Stomach (tissue), 9 donors: ENCODE measurements around the gene ETV1. TPM values are rescaled to one million over a fixed set of nuclear protein-coding genes. Genes with fewer than 3 reads are reported as not detected.

Source experiments
- DNase-seq, 2 donors: peaks; one replicate each; pipeline versions ENCODE4 v3.0.0 to v3.0.0-alpha.2; 2013 to 2019
- H3K27ac ChIP-seq, 5 donors: fragments of 200-600 bp in 4 of 5; sonication (generic) in 4 of 5; one replicate each; pipeline ENCODE4 v1.5.1; 2013 to 2019; ENCODE audit warnings: mild to moderate bottlenecking in 1 of 5, moderate library complexity in 1 of 5
- H3K27me3 ChIP-seq, 3 donors: fragments of 200-600 bp; sonication (generic); one replicate each; pipeline ENCODE4 v1.5.1; 2017 to 2019; ENCODE audit warnings: mixed run types in 1 of 3
- H3K36me3 ChIP-seq, 4 donors: fragments of 200-600 bp; sonication (generic); 1 replicate in 3 of 4; 2 replicates in 1 of 4; pipeline ENCODE4 v1.5.1; 2016 to 2019
- H3K4me1 ChIP-seq, 4 donors: fragments of 200-600 bp; sonication (generic); one replicate each; pipeline ENCODE4 v1.5.1; 2016 to 2019
- H3K4me3 ChIP-seq, 4 donors: fragments of 200-600 bp; sonication (generic) in 3 of 4; one replicate each; pipeline ENCODE4 v1.5.1; 2016 to 2019; ENCODE audit warnings: mild to moderate bottlenecking in 1 of 4
- H3K9me3 ChIP-seq, 4 donors: fragments of 200-600 bp; sonication (generic); one replicate each; pipeline ENCODE4 v1.5.1; 2016 to 2019
- EP300 ChIP-seq: sonication (generic); formaldehyde crosslinking; IDR thresholded peaks from one replicate; pipeline ENCODE4 v1.6.1; 2017; ENCODE audit warnings: antibody characterized with exemption
- POLR2A ChIP-seq, 4 donors: fragments of 450-650 bp; IDR thresholded peaks; one replicate each; pipeline ENCODE4 v1.6.1; 2016; ENCODE audit warnings: antibody characterized with exemption in 4 of 4, control low read depth in 2 of 4, mild to moderate bottlenecking in 1 of 4, moderate library complexity in 1 of 4
- POLR2AphosphoS5 ChIP-seq, 3 donors: sonication (generic); formaldehyde crosslinking; IDR thresholded peaks; one replicate each; pipeline ENCODE4 v1.6.1; 2016; ENCODE audit warnings: antibody characterized with exemption in 3 of 3
- WGBS, 5 donors: extraction: QIAGEN DNeasy Blood & Tissue Kit in 3 of 5; methylation state at CpG; one replicate each; pipeline versions ENCODE4 v1.1.5 to v1.1.7; 2013 to 2018; 5-methylcytosine and 5-hydroxymethylcytosine counted together
- intact Hi-C: fragments of 100-400 bp; cut with DNase I; formaldehyde crosslinking; loops from one replicate; pipeline ENCODE4 v1.15.1; 2023; ENCODE audit warnings: low total_unique reads
- polyA plus RNA-seq, 3 donors: library from polyadenylated mRNA; stranded (reverse); fragments of 200-250 nt; gene quantifications; one replicate each; pipeline ENCODE4 v1.2.3, GENCODE V29; 2013
- total RNA-seq, 5 donors: library from RNA; depleted of rRNA; stranded (reverse); fragments of >200 nt; gene quantifications; one replicate each; pipeline versions ENCODE4 v1.1.0 to v1.2.3, GENCODE V29; 2014 to 2016
- TF ChIP-seq, protein P1 (sequence below), 7 experiments: fragments of 450-650 bp in 4 of 7; fragments of 200-600 bp in 3 of 7; sonication (generic) in 3 of 7; IDR thresholded peaks; one replicate each; pipeline ENCODE4 v1.5.1; 2016 to 2019; ENCODE audit warnings: antibody characterized with exemption in 7 of 7, control low read depth in 2 of 7, mild to moderate bottlenecking in 1 of 7
- donor health status: healthy with polysubstance abuse.
- donor health status: Bipolar disorder and iron deficiency.
- donor health status: healthy.

ETV1 gene
- total and polyA plus RNA-seq, 8 donors: 0.29 to 17.6 (median 1.3) TPM

DNA sequence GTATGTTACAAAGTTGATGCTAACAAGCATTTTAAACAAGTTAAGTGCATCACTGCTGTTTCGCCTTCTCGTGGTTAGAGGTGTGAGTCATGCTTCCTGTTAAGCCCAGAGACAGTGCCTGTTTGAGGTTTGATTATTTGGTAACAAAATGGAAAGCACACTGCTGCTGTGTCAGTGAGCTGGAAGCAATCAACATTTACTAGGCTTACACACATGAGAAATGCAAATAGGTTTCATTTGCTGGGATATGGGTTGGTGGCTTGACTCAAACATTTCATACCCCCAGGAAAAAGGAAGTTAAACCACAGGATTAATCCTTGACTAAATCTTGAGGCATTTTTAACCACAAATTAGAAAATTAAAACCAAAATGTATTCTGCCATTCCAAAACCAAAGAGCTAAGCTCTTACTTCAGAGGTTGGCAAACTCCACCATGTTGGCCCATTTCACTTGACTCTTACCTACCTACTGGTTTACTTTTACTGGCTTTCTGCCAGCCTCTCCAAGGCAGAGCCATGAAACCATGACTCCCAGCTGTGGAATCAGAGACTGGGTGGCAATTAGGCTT, 139.2 kb downstream of the ETV1 start:
- TF ChIP-seq POLR2AphosphoS5 (IDR thresholded peaks at IDR 0.05): peak in 2 of 3 donors; percentile 16 to 54
- TF ChIP-seq, protein P1, sequence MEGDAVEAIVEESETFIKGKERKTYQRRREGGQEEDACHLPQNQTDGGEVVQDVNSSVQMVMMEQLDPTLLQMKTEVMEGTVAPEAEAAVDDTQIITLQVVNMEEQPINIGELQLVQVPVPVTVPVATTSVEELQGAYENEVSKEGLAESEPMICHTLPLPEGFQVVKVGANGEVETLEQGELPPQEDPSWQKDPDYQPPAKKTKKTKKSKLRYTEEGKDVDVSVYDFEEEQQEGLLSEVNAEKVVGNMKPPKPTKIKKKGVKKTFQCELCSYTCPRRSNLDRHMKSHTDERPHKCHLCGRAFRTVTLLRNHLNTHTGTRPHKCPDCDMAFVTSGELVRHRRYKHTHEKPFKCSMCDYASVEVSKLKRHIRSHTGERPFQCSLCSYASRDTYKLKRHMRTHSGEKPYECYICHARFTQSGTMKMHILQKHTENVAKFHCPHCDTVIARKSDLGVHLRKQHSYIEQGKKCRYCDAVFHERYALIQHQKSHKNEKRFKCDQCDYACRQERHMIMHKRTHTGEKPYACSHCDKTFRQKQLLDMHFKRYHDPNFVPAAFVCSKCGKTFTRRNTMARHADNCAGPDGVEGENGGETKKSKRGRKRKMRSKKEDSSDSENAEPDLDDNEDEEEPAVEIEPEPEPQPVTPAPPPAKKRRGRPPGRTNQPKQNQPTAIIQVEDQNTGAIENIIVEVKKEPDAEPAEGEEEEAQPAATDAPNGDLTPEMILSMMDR (IDR thresholded peaks at IDR 0.05): no peak
- 6 to 49% (median 28%) methylated on average over 2 of the region's 2 CpGs for WGBS, 5 donors
- intact Hi-C loops: no loop called here
- Histone ChIP-seq H3K9me3 (no peaks in the 10 kb centered on the region), H3K4me1 (peaks cover 0 to 10% (median 0%) of the 10 kb centered on the region in 4 donors), H3K27me3 (no peaks in the 10 kb centered on the region), H3K4me3 (no peak overlapping the region), H3K27ac (peak overlapping the region in 4 of 5 donors; percentile 4 to 52 (median 32)), H3K36me3 (no peaks in the 10 kb centered on the region)
- DNase-seq: peak in 1 of 2 donors; percentile 70

DNA sequence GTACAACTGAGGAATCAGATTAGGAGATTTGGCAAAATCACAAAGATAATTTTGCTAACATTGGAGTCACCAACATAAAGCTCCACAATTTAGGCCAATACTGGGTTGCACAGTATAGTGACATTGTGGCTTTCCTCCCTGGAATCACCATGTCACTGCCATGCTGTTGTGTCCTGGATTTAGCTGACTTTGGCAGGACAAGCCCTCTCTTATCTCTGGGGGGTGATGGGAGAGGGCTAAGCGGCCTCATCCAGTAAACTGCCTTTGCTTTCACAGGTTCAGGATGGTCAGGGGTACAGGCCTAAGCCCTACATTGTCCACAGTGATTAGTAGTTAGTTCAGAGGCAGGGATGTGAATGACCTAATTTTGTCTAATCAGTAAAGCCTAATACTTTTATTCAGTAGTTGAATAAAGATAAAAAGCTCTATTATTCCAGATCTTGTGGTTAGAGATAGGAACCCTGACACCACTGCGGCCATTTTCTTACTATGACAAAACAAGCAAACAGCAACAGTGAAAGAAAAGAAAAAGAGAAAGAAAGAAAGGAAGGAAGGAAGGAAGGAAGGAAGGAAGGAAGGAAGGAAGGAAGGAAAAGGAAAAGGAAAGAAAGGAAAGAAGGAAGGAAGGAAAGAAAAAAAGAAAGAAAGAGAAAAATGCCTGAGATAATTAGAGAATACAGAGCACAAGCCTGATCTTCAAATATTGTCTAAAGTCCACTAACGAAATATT, 140.1 kb downstream of the ETV1 start:
- no peak for DNase-seq
- no peaks in the 10 kb centered on the region for H3K27me3 ChIP-seq
- peaks cover 0 to 10% (median 0%) of the 10 kb centered on the region in 4 donors for H3K4me1 ChIP-seq
- H3K27ac ChIP-seq: peak overlapping the region in 3 of 5 donors; percentile 4 to 52 (median 17)
- H3K9me3 ChIP-seq: no peaks in the 10 kb centered on the region
- no peaks in the 10 kb centered on the region for H3K36me3 ChIP-seq
- WGBS, 5 donors: 65 to 76% (median 75%) methylated on average over 3 of the region's 3 CpGs
- intact Hi-C loops: no loop called here
- H3K4me3 ChIP-seq: no peak overlapping the region
- no peak for TF ChIP-seq POLR2AphosphoS5 (IDR thresholded peaks at IDR 0.05)
- no peak for TF ChIP-seq POLR2A (IDR thresholded peaks at IDR 0.05)
- TF ChIP-seq EP300: no peak
- TF ChIP-seq, protein P1 (IDR thresholded peaks at IDR 0.05): no peak

DNA sequence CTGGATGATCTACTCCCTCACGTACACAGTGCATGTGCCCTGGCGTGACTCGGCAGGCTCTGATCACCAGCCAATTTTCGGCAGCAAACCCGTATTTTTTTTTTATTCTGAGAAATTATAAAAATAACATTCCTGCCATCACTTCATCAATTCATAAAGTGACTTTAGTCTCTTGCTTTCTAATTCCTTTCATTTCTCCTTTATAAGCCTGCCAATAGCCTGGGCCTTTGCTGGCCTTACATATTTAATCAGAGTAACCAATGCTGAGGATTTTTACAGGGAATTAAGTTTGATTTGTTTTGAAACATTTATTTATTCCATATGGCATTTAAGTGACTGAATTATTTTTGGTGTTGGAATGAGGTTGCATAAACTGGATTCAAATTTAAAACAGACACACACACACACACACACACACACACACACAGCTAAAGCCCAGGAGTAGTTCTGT, 140.8 kb downstream of the ETV1 start:
- no peaks in the 10 kb centered on the region for H3K9me3 ChIP-seq
- H3K36me3 ChIP-seq: no peaks in the 10 kb centered on the region
- H3K4me3 ChIP-seq: no peak overlapping the region
- DNase-seq: peak in 1 of 2 donors; percentile 9
- TF ChIP-seq POLR2A (IDR thresholded peaks at IDR 0.05) (no peak), EP300 (no peak), POLR2AphosphoS5 (IDR thresholded peaks at IDR 0.05) (no peak)
- TF ChIP-seq, protein P1 (IDR thresholded peaks at IDR 0.05): no peak
- H3K4me1 ChIP-seq: peaks cover 0 to 10% (median 0%) of the 10 kb centered on the region in 4 donors
- H3K27ac ChIP-seq: no peak overlapping the region
- WGBS, 5 donors: 67 to 88% (median 77%) methylated on average over 5 of the region's 5 CpGs
- H3K27me3 ChIP-seq: no peaks in the 10 kb centered on the region
- intact Hi-C loops: no loop called here

DNA sequence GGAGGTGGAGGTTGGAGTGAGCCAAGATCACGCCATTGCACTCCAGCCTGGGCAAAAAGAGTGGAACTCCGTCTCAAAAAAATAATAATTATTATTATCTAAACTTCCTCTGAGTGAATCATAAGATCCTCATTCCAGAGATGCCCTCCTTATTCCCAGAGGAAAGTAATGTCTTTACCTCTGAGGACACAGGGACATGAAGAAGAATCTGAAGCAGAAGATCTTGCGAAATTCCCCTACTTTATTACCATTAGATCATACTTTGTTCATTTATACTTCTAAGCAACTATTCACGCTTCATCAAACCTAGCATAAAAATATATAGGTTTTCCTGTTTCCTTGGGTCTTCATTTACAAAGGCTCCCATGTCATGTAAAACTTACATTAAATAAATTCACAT, 143.1 kb downstream of the ETV1 start:
- peaks cover 0 to 6% (median 0%) of the 10 kb centered on the region in 4 donors for H3K4me1 ChIP-seq
- H3K36me3 ChIP-seq: no peaks in the 10 kb centered on the region
- H3K4me3 ChIP-seq: no peak overlapping the region
- TF ChIP-seq EP300: no peak
- no peak for TF ChIP-seq POLR2A (IDR thresholded peaks at IDR 0.05)
- TF ChIP-seq, protein P1 (IDR thresholded peaks at IDR 0.05): no peak
- TF ChIP-seq POLR2AphosphoS5 (IDR thresholded peaks at IDR 0.05): no peak
- H3K27me3 ChIP-seq: no peaks in the 10 kb centered on the region
- H3K27ac ChIP-seq: no peak overlapping the region
- H3K9me3 ChIP-seq: no peaks in the 10 kb centered on the region
- DNase-seq: no peak
- WGBS, 5 donors: 89 to 96% (median 92%) methylated on average over 4 of the region's 4 CpGs
- intact Hi-C loops: no loop called here
